Central memory CD8-positive, alpha-beta T cell (primary cell): ENCODE data around the gene ST3GAL5.
"Not testable (repeated sequence)": the region's sequence is repeated elsewhere in the genome, so short reads cannot be mapped to it uniquely, and the experiment has no call there.

Source experiments
- ATAC-seq: fragments of 150-1000 bp; cut with Tn5 transposase; replicated peaks from 2 replicates; pipeline ENCODE4 v1.10.0; 2022; ENCODE audit warnings: mild to moderate bottlenecking, moderate FRiP score, moderate number of reproducible peaks; ENCODE audit not compliant: poor library complexity, severe bottlenecking; ENCODE audit errors: extremely low read depth
- DNase-seq, 2 donors: peaks; one replicate each; pipeline ENCODE4 v3.0.0; 2021; ENCODE audit warnings: low spot score in 2 of 2
- H3K27ac Mint-ChIP-seq: one replicate; pipeline ENCODE4 v1.8.0; 2022; ENCODE audit warnings: low read depth, mild to moderate bottlenecking, moderate library complexity, mixed read lengths
- H3K27me3 Mint-ChIP-seq: one replicate; pipeline ENCODE4 v1.8.0; 2022; ENCODE audit warnings: mixed read lengths
- H3K36me3 Mint-ChIP-seq: one replicate; pipeline ENCODE4 v1.8.0; 2022; ENCODE audit warnings: mild to moderate bottlenecking, moderate library complexity, mixed read lengths; ENCODE audit not compliant: insufficient read depth
- H3K4me1 Mint-ChIP-seq: one replicate; pipeline ENCODE4 v1.8.0; 2022; ENCODE audit warnings: mixed read lengths
- H3K4me3 Mint-ChIP-seq: one replicate; pipeline ENCODE4 v1.8.0; 2022; ENCODE audit warnings: mild to moderate bottlenecking, moderate library complexity, mixed read lengths
- H3K9me3 Mint-ChIP-seq: one replicate; pipeline ENCODE4 v1.8.0; 2022; ENCODE audit warnings: mixed read lengths

The ST3GAL5 gene

GRCh38 chr2:85881781-85882180, 7.0 kb downstream of the ST3GAL5 start:
- H3K9me3 Mint-ChIP-seq, H3K4me3 Mint-ChIP-seq, H3K36me3 Mint-ChIP-seq, H3K27ac Mint-ChIP-seq, DNase-seq, H3K27me3 Mint-ChIP-seq, ATAC-seq: not testable (repeated sequence)
- H3K4me1 Mint-ChIP-seq: peaks cover 59% of the 10 kb centered on the region

GRCh38 chr2:85880716-85881328, 8.0 kb downstream of the ST3GAL5 start:
- not testable (repeated sequence) for DNase-seq, H3K36me3 Mint-ChIP-seq, H3K27me3 Mint-ChIP-seq, H3K9me3 Mint-ChIP-seq, ATAC-seq, H3K4me3 Mint-ChIP-seq
- Mint-ChIP-seq H3K27ac (peak overlapping the region; percentile 4), H3K4me1 (peaks cover 51% of the 10 kb centered on the region)

GRCh38 chr2:85878719-85879370, 9.9 kb downstream of the ST3GAL5 start:
- ATAC-seq: no peak
- Mint-ChIP-seq H3K27me3 (no peaks in the 10 kb centered on the region), H3K27ac (peak overlapping the region; percentile 67), H3K9me3 (peaks cover 5% of the 10 kb centered on the region), H3K4me3 (no peak overlapping the region), H3K36me3 (no peaks in the 10 kb centered on the region), H3K4me1 (peaks cover 57% of the 10 kb centered on the region)
- DNase-seq: no peak

DNA sequence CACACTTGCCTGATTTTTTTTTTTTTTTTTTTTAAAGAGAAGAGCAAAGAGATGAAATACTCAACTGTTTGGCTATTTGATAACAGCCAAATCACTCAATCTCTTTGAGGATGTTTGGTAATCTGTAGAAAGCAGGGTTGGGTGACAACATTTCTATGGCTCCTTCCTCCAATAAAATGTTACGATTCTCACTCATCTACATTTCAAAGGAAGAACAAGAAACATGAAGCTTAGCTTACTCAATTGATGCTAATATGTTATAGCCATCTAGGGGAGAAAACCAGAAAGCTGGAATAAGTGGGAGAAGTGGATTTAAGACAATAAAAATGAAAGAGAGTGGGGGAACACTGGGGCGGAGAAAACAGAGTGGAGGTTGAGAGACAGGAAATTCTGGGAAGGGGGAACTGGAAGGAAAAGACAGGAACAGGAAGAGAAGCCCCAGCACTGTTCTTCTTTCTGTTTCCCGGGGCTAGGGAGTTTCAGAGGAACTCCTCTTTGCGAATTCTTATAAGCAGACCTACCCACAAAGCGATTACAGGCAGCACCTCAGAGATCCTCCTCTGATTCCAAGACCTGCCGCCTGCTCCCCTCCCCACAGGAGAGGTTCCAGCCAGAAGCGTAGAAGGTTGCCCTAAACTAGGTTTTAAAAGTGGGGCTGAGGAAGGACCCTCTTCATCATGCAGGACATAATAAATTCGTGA, 13.3 kb downstream of the ST3GAL5 start:
- H3K27me3 Mint-ChIP-seq: no peaks in the 10 kb centered on the region
- no peaks in the 10 kb centered on the region for H3K9me3 Mint-ChIP-seq
- peak overlapping the region; percentile 43 for H3K27ac Mint-ChIP-seq
- ATAC-seq (no peak), DNase-seq (no peak)
- H3K36me3 Mint-ChIP-seq: peaks cover 1% of the 10 kb centered on the region
- peaks cover 67% of the 10 kb centered on the region for H3K4me1 Mint-ChIP-seq
- no peak overlapping the region for H3K4me3 Mint-ChIP-seq

GRCh38 chr2:85873679-85874078, 15.1 kb downstream of the ST3GAL5 start:
- peak; percentile 40 for ATAC-seq
- Mint-ChIP-seq H3K36me3 (peaks cover 1% of the 10 kb centered on the region), H3K4me1 (peaks cover 53% of the 10 kb centered on the region), H3K9me3 (no peaks in the 10 kb centered on the region), H3K4me3 (no peak overlapping the region), H3K27me3 (no peaks in the 10 kb centered on the region), H3K27ac (no peak overlapping the region)
- DNase-seq: no peak

- peak overlapping the region; percentile 75 for H3K27ac Mint-ChIP-seq
- no peaks in the 10 kb centered on the region for H3K27me3 Mint-ChIP-seq
- peaks cover 49% of the 10 kb centered on the region for H3K4me1 Mint-ChIP-seq
- DNase-seq (no peak), ATAC-seq (no peak)
- peaks cover 6% of the 10 kb centered on the region for H3K36me3 Mint-ChIP-seq
- no peaks in the 10 kb centered on the region for H3K9me3 Mint-ChIP-seq
- no peak overlapping the region for H3K4me3 Mint-ChIP-seq
Measured at GRCh38 chr2:85872536-85873161, 16.1 kb downstream of the ST3GAL5 start.

DNA sequence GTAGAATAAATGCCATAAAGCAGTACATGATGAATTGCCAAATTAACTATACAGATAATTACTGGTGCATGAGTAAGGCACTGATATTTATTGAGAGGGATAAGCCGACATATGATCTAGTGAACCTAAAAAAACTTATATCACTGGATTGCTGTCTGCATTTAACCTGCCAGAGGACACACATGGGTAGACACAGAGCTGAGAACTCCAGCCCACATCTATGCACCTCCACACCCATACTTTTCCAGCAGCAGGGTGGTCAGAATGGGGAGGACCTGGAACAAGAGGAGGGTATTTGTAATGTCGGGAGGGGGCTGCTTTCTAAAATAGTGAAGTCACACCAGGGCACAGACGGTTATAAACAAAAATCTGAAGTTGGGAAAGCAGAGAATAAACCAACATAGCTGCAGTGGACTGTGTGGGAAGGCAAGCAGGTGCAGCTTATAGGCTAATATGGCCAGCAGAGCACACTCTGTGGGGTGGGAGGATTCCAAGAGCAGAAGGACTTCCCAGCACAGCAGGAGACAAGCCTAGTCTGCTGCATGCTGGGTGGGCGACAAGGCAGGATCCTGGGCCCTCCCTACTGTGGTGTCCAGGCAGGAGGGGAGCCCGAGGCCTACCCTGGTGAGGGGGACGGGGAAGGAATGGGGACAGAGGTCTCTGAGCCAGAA, 17.2 kb downstream of the ST3GAL5 start:
- H3K4me3 Mint-ChIP-seq: no peak overlapping the region
- no peak overlapping the region for H3K27ac Mint-ChIP-seq
- no peaks in the 10 kb centered on the region for H3K9me3 Mint-ChIP-seq

DNA sequence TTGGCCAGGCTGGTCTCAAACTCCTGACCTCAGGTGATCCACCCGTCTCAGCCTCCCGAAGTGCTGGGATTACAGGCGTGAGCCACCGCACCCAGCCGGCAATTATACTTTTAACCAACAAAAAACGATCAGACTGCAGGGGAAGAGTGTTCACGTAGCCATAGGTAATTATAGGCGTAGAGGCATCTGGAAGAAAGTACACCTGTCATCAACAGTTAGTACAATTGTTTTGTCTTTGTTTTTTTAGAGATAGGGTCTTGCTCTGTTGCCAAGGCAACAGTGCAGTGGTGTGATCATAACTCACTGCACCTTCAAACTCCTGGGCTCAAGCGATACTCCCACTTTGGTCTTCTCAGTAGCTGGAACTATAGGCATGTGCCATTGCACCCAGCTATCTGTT, 20.0 kb downstream of the ST3GAL5 start:
- H3K4me1 Mint-ChIP-seq: peaks cover 48% of the 10 kb centered on the region
- H3K9me3 Mint-ChIP-seq: no peaks in the 10 kb centered on the region
- DNase-seq (no peak), ATAC-seq (no peak)
- H3K27ac Mint-ChIP-seq: no peak overlapping the region
- H3K4me3 Mint-ChIP-seq: no peak overlapping the region
- peaks cover 8% of the 10 kb centered on the region for H3K36me3 Mint-ChIP-seq
- no peaks in the 10 kb centered on the region for H3K27me3 Mint-ChIP-seq

More for the DNA sequence above, 17.2 kb downstream of the ST3GAL5 start:
- DNase-seq (no peak), ATAC-seq (no peak)
- Mint-ChIP-seq H3K27me3 (no peaks in the 10 kb centered on the region), H3K4me1 (peaks cover 50% of the 10 kb centered on the region), H3K36me3 (peaks cover 6% of the 10 kb centered on the region)

DNA sequence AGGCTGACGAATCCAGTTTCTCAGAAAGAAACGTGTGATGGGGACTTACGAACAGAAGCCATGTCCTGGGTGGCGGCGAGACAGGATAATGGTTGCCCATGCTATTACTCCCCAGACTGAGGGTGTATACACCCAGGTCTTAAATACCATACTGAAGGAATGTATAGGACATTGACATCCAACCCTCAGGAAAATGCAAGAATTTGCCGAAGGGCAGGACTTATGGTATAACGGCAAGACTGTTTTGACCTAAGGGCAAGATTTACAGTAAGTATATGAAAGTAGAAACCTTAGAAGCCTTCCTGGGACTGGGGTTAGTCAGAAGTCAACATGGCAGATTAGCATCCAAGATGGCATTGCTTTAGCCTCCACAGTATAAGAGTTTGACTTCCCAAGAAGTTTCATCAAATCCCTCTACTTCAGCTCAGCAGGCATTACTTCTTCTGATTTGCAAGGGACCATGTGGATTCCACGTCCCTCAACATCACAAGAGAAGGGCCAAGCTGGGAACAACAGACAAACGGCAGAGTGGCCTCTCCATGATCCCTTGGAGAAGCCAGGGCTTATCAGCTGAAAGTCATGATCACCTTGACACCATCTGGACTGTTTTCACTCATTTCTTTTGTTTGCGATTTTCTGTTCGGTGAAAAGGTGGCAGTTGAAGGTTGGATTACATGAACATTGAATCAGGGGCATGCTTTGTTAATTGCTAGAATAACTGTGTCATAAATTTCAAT, 21.1 kb downstream of the ST3GAL5 start:
- no peaks in the 10 kb centered on the region for H3K27me3 Mint-ChIP-seq
- ATAC-seq: no peak
- no peak overlapping the region for H3K4me3 Mint-ChIP-seq
- no peaks in the 10 kb centered on the region for H3K9me3 Mint-ChIP-seq
- H3K36me3 Mint-ChIP-seq: peaks cover 7% of the 10 kb centered on the region
- H3K27ac Mint-ChIP-seq: no peak overlapping the region
- H3K4me1 Mint-ChIP-seq: peaks cover 47% of the 10 kb centered on the region
- DNase-seq: no peak

- H3K36me3 Mint-ChIP-seq: peaks cover 10% of the 10 kb centered on the region
- no peak overlapping the region for H3K4me3 Mint-ChIP-seq
- no peaks in the 10 kb centered on the region for H3K27me3 Mint-ChIP-seq
- ATAC-seq (no peak), DNase-seq (no peak)
- no peak overlapping the region for H3K27ac Mint-ChIP-seq
- H3K4me1 Mint-ChIP-seq: peaks cover 47% of the 10 kb centered on the region
- H3K9me3 Mint-ChIP-seq: no peaks in the 10 kb centered on the region
Measured at GRCh38 chr2:85867121-85867520, 21.7 kb downstream of the ST3GAL5 start.

- Mint-ChIP-seq H3K9me3 (no peaks in the 10 kb centered on the region), H3K4me3 (no peak overlapping the region), H3K4me1 (peaks cover 47% of the 10 kb centered on the region), H3K27me3 (no peaks in the 10 kb centered on the region), H3K27ac (no peak overlapping the region), H3K36me3 (peaks cover 13% of the 10 kb centered on the region)
- ATAC-seq (no peak), DNase-seq (no peak)
Measured at GRCh38 chr2:85866165-85866659, 22.6 kb downstream of the ST3GAL5 start.
